ENCODE results near the gene BCAR3. TPM values are rescaled to one million over a fixed set of nuclear protein-coding genes. Genes with fewer than 3 reads are reported as not detected.
"Not testable (repeated sequence)": the region's sequence is repeated elsewhere in the genome, so short reads cannot be mapped to it uniquely, and the experiment has no call there.

BCAR3 gene
- total RNA-seq, 2 experiments from 2014 or later: 3.1 to 3.9 TPM

GRCh38 chr1:93680076-93680419 is 1.6 kb downstream of the BCAR3 start:
- ChIA-PET CTCF (interaction anchor here (0.6 to 1.2 kb wide), 4 partner anchors 9 to 207 kb away, joined by 3 read pairs; no protein-coding TSS in a partner anchor), POLR2A (interaction anchor here (2.8 kb wide), 1 partner anchor 13 kb away, joined by 13 read pairs; no protein-coding TSS in a partner anchor)
- DNase-seq: no peak
- Mint-ChIP-seq H3K4me3 (no peak overlapping the region), H3K9me3 (no peaks in the 10 kb centered on the region), H3K27me3 (peaks cover 64% of the 10 kb centered on the region), H3K36me3 (ENCODE audit: low read depth) (peaks cover 8% of the 10 kb centered on the region), H3K27ac (no peak overlapping the region), H3K4me1 (peaks cover 27% of the 10 kb centered on the region)

- H3K27me3 Mint-ChIP-seq: peaks cover 66% of the 10 kb centered on the region
- H3K36me3 Mint-ChIP-seq (ENCODE audit: low read depth): peaks cover 8% of the 10 kb centered on the region
- CTCF ChIA-PET: interaction anchor here (1.2 kb wide), 1 partner anchor 56 kb away, joined by 3 read pairs; no protein-coding TSS in a partner anchor
These were observed 2.1 kb downstream of the BCAR3 start for GRCh38 chr1:93679546-93679945.

GRCh38 chr1:93678946-93679480 is 2.6 kb downstream of the BCAR3 start:
- H3K9me3 Mint-ChIP-seq: no peaks in the 10 kb centered on the region
- peaks cover 8% of the 10 kb centered on the region for H3K36me3 Mint-ChIP-seq (ENCODE audit: low read depth)
- no peak overlapping the region for H3K27ac Mint-ChIP-seq
- CTCF ChIA-PET: interaction anchor here (1.3 kb wide), 1 partner anchor 11 kb away, joined by 3 read pairs; no protein-coding TSS in a partner anchor
- no peak overlapping the region for H3K4me3 Mint-ChIP-seq
- POLR2A ChIA-PET: no interaction called here
- peaks cover 60% of the 10 kb centered on the region for H3K27me3 Mint-ChIP-seq
- DNase-seq: no peak
- H3K4me1 Mint-ChIP-seq: peaks cover 27% of the 10 kb centered on the region

More at GRCh38 chr1:93679546-93679945, 2.1 kb downstream of the BCAR3 start:
- Mint-ChIP-seq H3K4me1 (peaks cover 27% of the 10 kb centered on the region), H3K4me3 (no peak overlapping the region), H3K9me3 (no peaks in the 10 kb centered on the region), H3K27ac (no peak overlapping the region)
- POLR2A ChIA-PET: no interaction called here
- no peak for DNase-seq

GRCh38 chr1:93678491-93678890 is 3.1 kb downstream of the BCAR3 start:
- Mint-ChIP-seq H3K9me3 (no peaks in the 10 kb centered on the region), H3K27ac (no peak overlapping the region), H3K36me3 (ENCODE audit: low read depth) (peaks cover 8% of the 10 kb centered on the region), H3K27me3 (peaks cover 57% of the 10 kb centered on the region), H3K4me1 (peaks cover 27% of the 10 kb centered on the region), H3K4me3 (no peak overlapping the region)
- ChIA-PET POLR2A (no interaction called here), CTCF (interaction anchor here (1.3 kb wide), 1 partner anchor 11 kb away, joined by 3 read pairs; no protein-coding TSS in a partner anchor)
- no peak for DNase-seq

- no peak for DNase-seq
- Mint-ChIP-seq H3K27ac (no peak overlapping the region), H3K36me3 (ENCODE audit: low read depth) (peaks cover 11% of the 10 kb centered on the region), H3K4me1 (peaks cover 27% of the 10 kb centered on the region), H3K4me3 (no peak overlapping the region), H3K27me3 (peaks cover 51% of the 10 kb centered on the region), H3K9me3 (no peaks in the 10 kb centered on the region)
- ChIA-PET POLR2A (no interaction called here), CTCF (interaction anchor here (1.3 kb wide), 1 partner anchor 10 kb away, joined by 3 read pairs; no protein-coding TSS in a partner anchor)
These were observed 3.9 kb downstream of the BCAR3 start for GRCh38 chr1:93677729-93678128.

GRCh38 chr1:93676427-93676826 is 5.2 kb downstream of the BCAR3 start:
- peaks cover 7% of the 10 kb centered on the region for H3K36me3 Mint-ChIP-seq (ENCODE audit: low read depth)
- ChIA-PET CTCF (no interaction called here), POLR2A (interaction anchor here (0.9 kb wide), 1 partner anchor 10 kb away, joined by 3 read pairs; no protein-coding TSS in a partner anchor)
- H3K9me3 Mint-ChIP-seq: no peaks in the 10 kb centered on the region
- H3K27ac Mint-ChIP-seq: no peak overlapping the region
- peaks cover 42% of the 10 kb centered on the region for H3K27me3 Mint-ChIP-seq
- peaks cover 18% of the 10 kb centered on the region for H3K4me1 Mint-ChIP-seq
- DNase-seq: no peak
- H3K4me3 Mint-ChIP-seq: no peak overlapping the region

- H3K4me3 Mint-ChIP-seq: no peak overlapping the region
- H3K36me3 Mint-ChIP-seq (ENCODE audit: low read depth): peaks cover 7% of the 10 kb centered on the region
- H3K27ac Mint-ChIP-seq: no peak overlapping the region
- H3K4me1 Mint-ChIP-seq: peaks cover 18% of the 10 kb centered on the region
- CTCF ChIA-PET: interaction anchor here (0.7 kb wide), 1 partner anchor 11 kb away, joined by 3 read pairs; no protein-coding TSS in a partner anchor
- POLR2A ChIA-PET: interaction anchor here (0.9 kb wide), 1 partner anchor 11 kb away, joined by 3 read pairs; no protein-coding TSS in a partner anchor
- H3K27me3 Mint-ChIP-seq: peaks cover 42% of the 10 kb centered on the region
- DNase-seq: no peak
- no peaks in the 10 kb centered on the region for H3K9me3 Mint-ChIP-seq
These were observed 5.7 kb downstream of the BCAR3 start for GRCh38 chr1:93675931-93676330.

- ChIA-PET POLR2A (interaction anchor here (0.9 kb wide), 1 partner anchor 11 kb away, joined by 3 read pairs; no protein-coding TSS in a partner anchor), CTCF (interaction anchor here (0.7 kb wide), 1 partner anchor 10 kb away, joined by 3 read pairs; no protein-coding TSS in a partner anchor)
- Mint-ChIP-seq H3K9me3 (no peaks in the 10 kb centered on the region), H3K36me3 (ENCODE audit: low read depth) (peaks cover 7% of the 10 kb centered on the region), H3K27me3 (peaks cover 36% of the 10 kb centered on the region), H3K4me3 (no peak overlapping the region), H3K4me1 (peaks cover 12% of the 10 kb centered on the region), H3K27ac (no peak overlapping the region)
- DNase-seq: no peak
These were observed 6.4 kb downstream of the BCAR3 start for GRCh38 chr1:93675271-93675670.

- DNase-seq; H3K4me3 Mint-ChIP-seq; CTCF ChIA-PET; H3K27ac Mint-ChIP-seq; H3K9me3 Mint-ChIP-seq; H3K36me3 Mint-ChIP-seq (ENCODE audit: low read depth); POLR2A ChIA-PET; H3K4me1 Mint-ChIP-seq: not testable (repeated sequence)
- H3K27me3 Mint-ChIP-seq: peaks cover 26% of the 10 kb centered on the region
These were observed 7.6 kb downstream of the BCAR3 start for GRCh38 chr1:93674071-93674470.

- CTCF ChIA-PET: interaction anchor here (0.6 kb wide), 1 partner anchor 55 kb away, joined by 3 read pairs; no protein-coding TSS in a partner anchor
- Mint-ChIP-seq H3K27ac (no peak overlapping the region), H3K4me1 (peaks cover 6% of the 10 kb centered on the region), H3K9me3 (no peaks in the 10 kb centered on the region), H3K36me3 (ENCODE audit: low read depth) (peaks cover 7% of the 10 kb centered on the region), H3K27me3 (peaks cover 23% of the 10 kb centered on the region), H3K4me3 (no peak overlapping the region)
- POLR2A ChIA-PET: interaction anchor here (1.2 kb wide), 1 partner anchor 20 kb away, joined by 4 read pairs; no protein-coding TSS in a partner anchor
- DNase-seq: no peak
These were observed 8.3 kb downstream of the BCAR3 start for GRCh38 chr1:93673163-93673829.

GRCh38 chr1:93672477-93673162 is 9.0 kb downstream of the BCAR3 start:
- Mint-ChIP-seq H3K4me1 (peaks cover 4% of the 10 kb centered on the region), H3K27ac (no peak overlapping the region), H3K9me3 (no peaks in the 10 kb centered on the region), H3K4me3 (no peak overlapping the region), H3K36me3 (ENCODE audit: low read depth) (peaks cover 7% of the 10 kb centered on the region), H3K27me3 (peaks cover 21% of the 10 kb centered on the region)
- POLR2A ChIA-PET: interaction anchor here (1.2 kb wide), 1 partner anchor 20 kb away, joined by 4 read pairs; no protein-coding TSS in a partner anchor
- CTCF ChIA-PET: interaction anchor here (0.6 kb wide), 1 partner anchor 54 kb away, joined by 3 read pairs; no protein-coding TSS in a partner anchor
- no peak for DNase-seq

- DNase-seq: no peak
- H3K4me1 Mint-ChIP-seq: no peaks in the 10 kb centered on the region
- no peak overlapping the region for H3K27ac Mint-ChIP-seq
- POLR2A ChIA-PET: interaction anchor here (1.2 kb wide), 1 partner anchor 21 kb away, joined by 4 read pairs; no protein-coding TSS in a partner anchor
- H3K4me3 Mint-ChIP-seq: no peak overlapping the region
- CTCF ChIA-PET: no interaction called here
- peaks cover 3% of the 10 kb centered on the region for H3K36me3 Mint-ChIP-seq (ENCODE audit: low read depth)
- H3K9me3 Mint-ChIP-seq: no peaks in the 10 kb centered on the region
- peaks cover 16% of the 10 kb centered on the region for H3K27me3 Mint-ChIP-seq
These were observed 9.6 kb downstream of the BCAR3 start for GRCh38 chr1:93672069-93672468.

Measured in activated CD4-positive, alpha-beta memory T cell treated with anti-CD3 and anti-CD28 coated beads, Interleukin-2, amount 10 ng/mL, durations not matched to agents 7 days and 5 days (primary cell).